BJ (cell line): ENCODE measurements around the gene AAMDC. TPM values are rescaled to one million over a fixed set of nuclear protein-coding genes. Genes with fewer than 3 reads are reported as not detected.

Experiments used
- CTCF ChIA-PET: fragments of 350-600 bp; formaldehyde crosslinking; extraction: SDS; loops from one replicate; lab custom pipeline; 2021; ENCODE audit warnings: antibody characterized with exemption, inconsistent platforms; lab: Yijun Ruan, JAX
- POLR2A ChIA-PET: fragments of 300-600 bp; sonication (Branson Sonifier 250); formaldehyde crosslinking; extraction: SDS; loops from one replicate; lab custom pipeline; 2021; ENCODE audit warnings: antibody characterized with exemption; lab: Charles Lee
- DNase-seq: peaks from one replicate; pipeline ENCODE4 v3.0.0-alpha.2; 2011; ENCODE audit warnings: low read depth
- H3K27me3 ChIP-seq: 2 replicates; pipeline ENCODE4 v1.6.0; 2011; ENCODE audit warnings: low read length; ENCODE audit not compliant: control insufficient read depth, insufficient read depth
- H3K36me3 ChIP-seq: 2 replicates; pipeline ENCODE4 v1.5.1; 2011; ENCODE audit warnings: low read length; ENCODE audit not compliant: control insufficient read depth, insufficient read depth
- H3K4me3 ChIP-seq: 2 replicates; pipeline ENCODE4 v1.5.1; 2011; ENCODE audit warnings: low read depth, mild to moderate bottlenecking, control low read depth, low read length
- polyA plus RNA-seq: library from polyadenylated mRNA; depleted of rRNA; stranded (reverse); fragments of >200 nt; gene quantifications from 2 replicates; pipeline ENCODE4 v1.2.3, GENCODE V29; 2011
- TF ChIP-seq, protein P1 (sequence below): IDR thresholded peaks from 2 replicates; pipeline ENCODE4 v1.5.1; 2011; ENCODE audit warnings: low read depth, mild to moderate bottlenecking, control low read depth, inconsistent platforms, low read length, moderate library complexity; ENCODE audit not compliant: insufficient read depth

Gene AAMDC
- polyA plus RNA-seq, 1 experiment: 33.0 TPM

- CTCF ChIA-PET: interaction anchor here (0.5 kb wide), 1 partner anchor 270 kb away, joined by 3 read pairs; no protein-coding TSS in a partner anchor
- TF ChIP-seq, protein P1, sequence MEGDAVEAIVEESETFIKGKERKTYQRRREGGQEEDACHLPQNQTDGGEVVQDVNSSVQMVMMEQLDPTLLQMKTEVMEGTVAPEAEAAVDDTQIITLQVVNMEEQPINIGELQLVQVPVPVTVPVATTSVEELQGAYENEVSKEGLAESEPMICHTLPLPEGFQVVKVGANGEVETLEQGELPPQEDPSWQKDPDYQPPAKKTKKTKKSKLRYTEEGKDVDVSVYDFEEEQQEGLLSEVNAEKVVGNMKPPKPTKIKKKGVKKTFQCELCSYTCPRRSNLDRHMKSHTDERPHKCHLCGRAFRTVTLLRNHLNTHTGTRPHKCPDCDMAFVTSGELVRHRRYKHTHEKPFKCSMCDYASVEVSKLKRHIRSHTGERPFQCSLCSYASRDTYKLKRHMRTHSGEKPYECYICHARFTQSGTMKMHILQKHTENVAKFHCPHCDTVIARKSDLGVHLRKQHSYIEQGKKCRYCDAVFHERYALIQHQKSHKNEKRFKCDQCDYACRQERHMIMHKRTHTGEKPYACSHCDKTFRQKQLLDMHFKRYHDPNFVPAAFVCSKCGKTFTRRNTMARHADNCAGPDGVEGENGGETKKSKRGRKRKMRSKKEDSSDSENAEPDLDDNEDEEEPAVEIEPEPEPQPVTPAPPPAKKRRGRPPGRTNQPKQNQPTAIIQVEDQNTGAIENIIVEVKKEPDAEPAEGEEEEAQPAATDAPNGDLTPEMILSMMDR: no peak
- H3K36me3 ChIP-seq: peaks cover 2% of the 10 kb centered on the region; the same call in 1 of the 2 replicates
- H3K4me3 ChIP-seq: no peak overlapping the region
- DNase-seq: no peak
- POLR2A ChIA-PET: no interaction called here
- H3K27me3 ChIP-seq: no peaks in the 10 kb centered on the region
These were observed 44.9 kb downstream of the AAMDC start for GRCh38 chr11:77865805-77866204.

DNA sequence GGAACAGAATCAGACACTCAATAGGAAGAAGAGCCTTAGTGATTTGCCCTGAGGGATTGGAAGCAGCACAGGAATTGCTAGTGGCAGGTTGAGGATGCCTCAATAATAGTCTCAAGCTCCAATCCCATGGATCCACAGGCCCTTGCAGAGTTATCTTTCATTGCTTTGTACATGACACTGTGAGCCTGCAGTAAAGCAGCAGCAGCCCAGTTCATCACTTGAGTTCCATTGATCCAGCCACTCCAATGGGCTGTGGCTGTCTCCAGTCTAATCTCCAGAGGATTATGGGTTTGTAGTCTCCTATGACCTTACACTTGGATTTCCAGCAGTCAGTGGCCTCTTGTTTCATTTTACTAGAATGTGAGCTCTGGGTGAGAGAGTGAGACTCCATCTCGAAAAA is 45.4 kb downstream of the AAMDC start:
- no peak for DNase-seq
- TF ChIP-seq, protein P1: no peak
- ChIA-PET CTCF (no interaction called here), POLR2A (no interaction called here)
- no peaks in the 10 kb centered on the region for H3K27me3 ChIP-seq
- H3K4me3 ChIP-seq: no peak overlapping the region
- peaks cover 2% of the 10 kb centered on the region; the same call in 1 of the 2 replicates for H3K36me3 ChIP-seq

DNA sequence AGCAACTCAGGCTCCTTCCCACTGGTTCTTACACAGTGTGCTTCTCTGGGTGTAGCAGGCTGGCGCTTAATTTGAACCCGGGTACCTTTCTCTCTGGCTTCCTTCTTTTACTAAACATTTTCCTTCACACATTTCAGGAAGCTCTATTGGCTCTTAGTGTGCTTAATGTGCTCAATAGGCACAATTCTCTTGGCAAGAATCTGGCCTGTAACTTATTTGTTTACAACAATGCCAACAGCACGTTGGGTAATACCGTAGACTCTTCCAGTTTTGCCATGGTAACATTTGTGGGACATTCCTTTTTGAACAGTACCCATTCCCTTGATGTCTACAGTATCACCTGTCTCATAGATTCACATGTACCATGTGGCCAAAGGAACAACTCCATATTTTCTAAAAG is 47.8 kb downstream of the AAMDC start:
- ChIA-PET POLR2A (interaction anchor here (0.6 kb wide), 1 partner anchor 10 kb away, joined by 15 read pairs; no protein-coding TSS in a partner anchor), CTCF (no interaction called here)
- no peaks in the 10 kb centered on the region for H3K27me3 ChIP-seq
- no peak overlapping the region for H3K4me3 ChIP-seq
- TF ChIP-seq, protein P1: no peak
- no peak for DNase-seq
- H3K36me3 ChIP-seq: peaks cover 5% of the 10 kb centered on the region

GRCh38 chr11:77871855-77872254 is 50.9 kb downstream of the AAMDC start:
- TF ChIP-seq, protein P1: no peak
- DNase-seq: no peak
- POLR2A ChIA-PET: no interaction called here

DNA sequence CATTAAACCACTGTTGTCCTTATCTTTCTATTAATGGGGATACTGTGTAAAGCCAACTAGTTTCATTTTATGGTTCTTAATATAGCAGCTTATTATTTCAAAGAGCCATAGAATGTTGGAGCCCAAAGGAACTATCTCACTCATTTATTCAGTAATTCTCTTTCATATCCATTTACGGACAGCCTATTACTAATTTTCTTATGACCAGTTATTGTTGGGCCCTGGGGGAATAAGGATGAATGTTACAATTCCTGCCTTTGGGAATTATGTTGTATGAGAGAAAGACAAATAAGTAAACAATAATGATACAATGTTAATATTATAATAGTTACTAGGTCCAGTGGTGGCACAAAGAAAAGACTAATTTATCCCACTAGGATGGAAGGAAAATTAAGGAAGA is 52.4 kb downstream of the AAMDC start:
- TF ChIP-seq, protein P1: no peak
- ChIA-PET CTCF (no interaction called here), POLR2A (no interaction called here)
- DNase-seq: no peak
- Histone ChIP-seq H3K36me3 (peaks cover 9% of the 10 kb centered on the region), H3K27me3 (no peaks in the 10 kb centered on the region), H3K4me3 (no peak overlapping the region)

More at GRCh38 chr11:77871855-77872254, 50.9 kb downstream of the AAMDC start:
- Histone ChIP-seq H3K36me3 (peaks cover 7% of the 10 kb centered on the region), H3K27me3 (no peaks in the 10 kb centered on the region), H3K4me3 (no peak overlapping the region)
- CTCF ChIA-PET: interaction anchor here (0.6 to 0.8 kb wide), 3 partner anchors 8 to 25 kb away, joined by 3 to 5 read pairs (median 3); no protein-coding TSS in a partner anchor
